Measurements from ENCODE around the gene HAUS7.

HAUS7 gene

DNA sequence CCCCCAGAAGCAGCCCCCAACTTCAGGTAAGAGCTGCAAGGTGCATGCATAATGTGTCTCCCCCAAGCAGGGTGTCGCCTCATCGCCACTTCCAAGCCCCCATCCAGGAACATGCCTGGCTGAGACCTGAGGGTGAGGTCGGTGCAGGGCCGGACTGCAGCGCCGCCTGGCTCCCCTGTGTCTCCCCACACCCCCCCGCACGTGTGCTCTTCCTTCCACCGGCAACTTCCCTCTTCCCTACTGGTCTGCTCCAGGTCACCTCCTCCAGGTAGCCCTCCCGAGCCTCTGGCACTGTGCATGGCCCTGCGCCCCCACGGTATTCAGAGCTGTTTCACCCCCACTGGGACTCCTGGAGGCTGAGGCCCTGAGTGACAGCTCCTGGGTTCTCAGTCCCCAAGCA, 22.2 kb upstream of the HAUS7 start:
- Histone ChIP-seq H3K27ac (no peak overlapping the region), H3K79me2 (ENCODE audit: insufficient read depth, low read depth) (no peaks in the 10 kb centered on the region), H3K4me1 (ENCODE audit: low read depth, poor library complexity, severe bottlenecking) (no peaks in the 10 kb centered on the region)

DNA sequence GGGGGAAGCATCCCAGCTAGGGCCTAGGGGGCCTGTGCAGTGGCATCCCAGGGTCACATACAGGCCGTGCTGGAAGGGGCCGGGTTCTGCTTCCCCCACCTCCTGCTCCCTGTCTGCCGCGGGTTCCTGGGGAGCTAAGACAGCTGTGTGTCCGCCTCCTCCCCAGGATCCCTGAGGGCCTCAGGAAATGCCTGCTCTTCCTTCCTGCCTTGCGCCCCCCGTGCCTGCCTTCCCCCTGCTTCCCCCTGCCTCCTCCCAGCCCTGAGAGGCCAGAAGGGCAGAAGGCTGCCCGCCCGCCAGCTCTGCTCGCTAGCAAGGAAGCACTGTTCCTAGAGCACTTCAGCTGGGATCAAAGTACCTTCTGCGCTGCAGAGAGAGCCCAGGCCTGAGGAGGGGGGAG, 21.5 kb upstream of the HAUS7 start:
- Histone ChIP-seq H3K27ac (no peak overlapping the region), H2AFZ (ENCODE audit: low read depth) (no peak overlapping the region), H3K4me2 (no peak overlapping the region), H3K4me3 (IDR thresholded peaks at IDR 0.05; ENCODE audit: insufficient read depth, low read depth, low read length) (no peak overlapping the region), H3K36me3 (ENCODE audit: insufficient read depth) (no peaks in the 10 kb centered on the region), H3K79me2 (ENCODE audit: insufficient read depth, low read depth) (no peaks in the 10 kb centered on the region), H3K4me1 (ENCODE audit: low read depth, poor library complexity, severe bottlenecking) (no peaks in the 10 kb centered on the region), H3K27me3 (ENCODE audit: insufficient read depth, low read depth) (peaks cover 15% of the 10 kb centered on the region; the same call in 1 of the 2 replicates), H4K20me1 (ENCODE audit: insufficient read depth) (no peaks in the 10 kb centered on the region), H3K9ac (no peak overlapping the region)
- TF ChIP-seq, protein P1, sequence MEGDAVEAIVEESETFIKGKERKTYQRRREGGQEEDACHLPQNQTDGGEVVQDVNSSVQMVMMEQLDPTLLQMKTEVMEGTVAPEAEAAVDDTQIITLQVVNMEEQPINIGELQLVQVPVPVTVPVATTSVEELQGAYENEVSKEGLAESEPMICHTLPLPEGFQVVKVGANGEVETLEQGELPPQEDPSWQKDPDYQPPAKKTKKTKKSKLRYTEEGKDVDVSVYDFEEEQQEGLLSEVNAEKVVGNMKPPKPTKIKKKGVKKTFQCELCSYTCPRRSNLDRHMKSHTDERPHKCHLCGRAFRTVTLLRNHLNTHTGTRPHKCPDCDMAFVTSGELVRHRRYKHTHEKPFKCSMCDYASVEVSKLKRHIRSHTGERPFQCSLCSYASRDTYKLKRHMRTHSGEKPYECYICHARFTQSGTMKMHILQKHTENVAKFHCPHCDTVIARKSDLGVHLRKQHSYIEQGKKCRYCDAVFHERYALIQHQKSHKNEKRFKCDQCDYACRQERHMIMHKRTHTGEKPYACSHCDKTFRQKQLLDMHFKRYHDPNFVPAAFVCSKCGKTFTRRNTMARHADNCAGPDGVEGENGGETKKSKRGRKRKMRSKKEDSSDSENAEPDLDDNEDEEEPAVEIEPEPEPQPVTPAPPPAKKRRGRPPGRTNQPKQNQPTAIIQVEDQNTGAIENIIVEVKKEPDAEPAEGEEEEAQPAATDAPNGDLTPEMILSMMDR (conservative IDR thresholded peaks at IDR 0.05; ENCODE audit: low read depth, low read length) = no peak

More for the DNA sequence above, 22.2 kb upstream of the HAUS7 start:
- H2AFZ ChIP-seq (ENCODE audit: low read depth) = no peak overlapping the region
- no peaks in the 10 kb centered on the region for H4K20me1 ChIP-seq (ENCODE audit: insufficient read depth)
- H3K4me3 ChIP-seq (IDR thresholded peaks at IDR 0.05; ENCODE audit: insufficient read depth, low read depth, low read length) = no peak overlapping the region
- H3K27me3 ChIP-seq (ENCODE audit: insufficient read depth, low read depth) = peaks cover 15% of the 10 kb centered on the region; the same call in 1 of the 2 replicates
- no peaks in the 10 kb centered on the region for H3K36me3 ChIP-seq (ENCODE audit: insufficient read depth)
- TF ChIP-seq, protein P1 (conservative IDR thresholded peaks at IDR 0.05; ENCODE audit: low read depth, low read length) = no peak
- H3K4me2 ChIP-seq = no peak overlapping the region
- H3K9ac ChIP-seq = no peak overlapping the region

DNA sequence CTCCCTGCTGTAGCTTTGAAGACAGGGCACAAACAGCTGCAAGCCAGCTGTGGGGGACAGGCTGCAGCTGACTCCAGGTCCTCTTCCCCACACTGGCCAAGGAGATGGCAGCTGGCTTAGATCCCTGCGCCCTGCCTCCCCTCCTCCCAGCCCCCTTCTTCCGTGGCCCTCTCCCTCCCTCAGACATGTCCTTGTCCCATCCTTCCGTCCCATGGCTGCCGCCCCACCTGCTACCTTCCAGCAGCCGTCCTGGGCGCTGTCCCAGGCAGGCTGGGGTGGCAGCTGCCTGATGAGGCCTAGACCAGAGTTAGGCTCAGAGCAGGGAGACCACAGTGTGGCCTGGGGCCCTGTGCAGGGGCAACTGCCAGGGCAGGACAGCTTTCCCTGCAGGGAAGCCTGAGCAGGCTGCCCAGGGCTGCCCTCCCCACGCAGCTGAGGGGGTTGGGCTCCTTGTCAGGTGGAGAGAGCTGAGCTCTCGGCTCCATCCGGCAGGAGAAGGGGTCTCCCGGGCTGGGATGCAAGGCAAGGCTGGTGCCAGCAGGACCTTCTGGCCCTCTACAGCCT, 21.1 kb upstream of the HAUS7 start:
- H3K27ac ChIP-seq = no peak overlapping the region
- no peak overlapping the region for H3K9ac ChIP-seq
- H3K4me1 ChIP-seq (ENCODE audit: low read depth, poor library complexity, severe bottlenecking) = no peaks in the 10 kb centered on the region
- H3K4me3 ChIP-seq (IDR thresholded peaks at IDR 0.05; ENCODE audit: insufficient read depth, low read depth, low read length) = no peak overlapping the region
- no peaks in the 10 kb centered on the region for H3K36me3 ChIP-seq (ENCODE audit: insufficient read depth)
- TF ChIP-seq, protein P1 (conservative IDR thresholded peaks at IDR 0.05; ENCODE audit: low read depth, low read length) = no peak
- H3K27me3 ChIP-seq (ENCODE audit: insufficient read depth, low read depth) = peaks cover 15% of the 10 kb centered on the region; the same call in 1 of the 2 replicates
- H3K79me2 ChIP-seq (ENCODE audit: insufficient read depth, low read depth) = no peaks in the 10 kb centered on the region
- H4K20me1 ChIP-seq (ENCODE audit: insufficient read depth) = no peaks in the 10 kb centered on the region
- no peak overlapping the region for H2AFZ ChIP-seq (ENCODE audit: low read depth)
- H3K4me2 ChIP-seq = no peak overlapping the region

DNA sequence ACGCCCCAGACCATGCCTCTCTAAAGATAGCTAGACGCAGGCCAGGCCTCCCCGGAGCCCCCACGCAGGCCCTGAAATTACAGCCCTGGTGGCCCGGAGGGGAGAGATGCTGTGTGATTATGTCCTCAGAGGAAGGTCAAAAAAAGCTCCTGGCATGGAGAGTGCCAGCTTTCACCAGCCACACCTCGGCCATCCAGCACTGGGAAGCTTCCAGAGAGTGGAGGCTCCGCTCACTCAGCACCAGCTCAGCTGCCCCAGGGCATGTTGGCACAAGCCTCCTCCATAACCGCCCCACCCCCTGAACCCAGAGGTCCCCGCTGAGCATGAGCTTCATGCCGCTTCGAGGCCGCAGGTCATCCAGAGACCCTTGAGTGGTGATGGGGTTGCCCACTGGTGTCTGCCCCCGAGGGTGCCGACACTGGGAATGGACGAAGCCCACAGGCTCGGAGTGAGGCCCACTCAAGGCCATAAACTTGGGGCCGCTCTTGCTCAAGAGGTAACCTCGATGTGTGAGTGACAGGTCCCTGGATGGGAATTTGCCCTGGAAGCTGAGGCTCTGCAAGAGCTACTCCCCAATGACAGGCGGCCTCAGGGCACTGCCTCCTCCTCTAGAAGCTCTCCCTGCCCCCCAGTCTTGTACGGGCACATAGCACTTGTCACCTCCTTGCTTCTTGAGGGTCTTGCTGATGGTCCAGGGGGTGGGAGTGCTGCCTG, 20.0 kb upstream of the HAUS7 start:
- no peaks in the 10 kb centered on the region for H3K79me2 ChIP-seq (ENCODE audit: insufficient read depth, low read depth)
- no peak overlapping the region for H3K27ac ChIP-seq
- H3K36me3 ChIP-seq (ENCODE audit: insufficient read depth) = no peaks in the 10 kb centered on the region
- TF ChIP-seq, protein P1 (conservative IDR thresholded peaks at IDR 0.05; ENCODE audit: low read depth, low read length) = no peak
- H3K4me3 ChIP-seq (IDR thresholded peaks at IDR 0.05; ENCODE audit: insufficient read depth, low read depth, low read length) = no peak overlapping the region
- H2AFZ ChIP-seq (ENCODE audit: low read depth) = no peak overlapping the region
- H3K4me1 ChIP-seq (ENCODE audit: low read depth, poor library complexity, severe bottlenecking) = no peaks in the 10 kb centered on the region
- H4K20me1 ChIP-seq (ENCODE audit: insufficient read depth) = no peaks in the 10 kb centered on the region
- H3K9ac ChIP-seq = no peak overlapping the region
- H3K4me2 ChIP-seq = no peak overlapping the region
- H3K27me3 ChIP-seq (ENCODE audit: insufficient read depth, low read depth) = peaks cover 13% of the 10 kb centered on the region; the same call in 1 of the 2 replicates

Data from KMS-11 (cell line).